Measurements from ENCODE around the gene EXOSC9.

Gene EXOSC9

DNA sequence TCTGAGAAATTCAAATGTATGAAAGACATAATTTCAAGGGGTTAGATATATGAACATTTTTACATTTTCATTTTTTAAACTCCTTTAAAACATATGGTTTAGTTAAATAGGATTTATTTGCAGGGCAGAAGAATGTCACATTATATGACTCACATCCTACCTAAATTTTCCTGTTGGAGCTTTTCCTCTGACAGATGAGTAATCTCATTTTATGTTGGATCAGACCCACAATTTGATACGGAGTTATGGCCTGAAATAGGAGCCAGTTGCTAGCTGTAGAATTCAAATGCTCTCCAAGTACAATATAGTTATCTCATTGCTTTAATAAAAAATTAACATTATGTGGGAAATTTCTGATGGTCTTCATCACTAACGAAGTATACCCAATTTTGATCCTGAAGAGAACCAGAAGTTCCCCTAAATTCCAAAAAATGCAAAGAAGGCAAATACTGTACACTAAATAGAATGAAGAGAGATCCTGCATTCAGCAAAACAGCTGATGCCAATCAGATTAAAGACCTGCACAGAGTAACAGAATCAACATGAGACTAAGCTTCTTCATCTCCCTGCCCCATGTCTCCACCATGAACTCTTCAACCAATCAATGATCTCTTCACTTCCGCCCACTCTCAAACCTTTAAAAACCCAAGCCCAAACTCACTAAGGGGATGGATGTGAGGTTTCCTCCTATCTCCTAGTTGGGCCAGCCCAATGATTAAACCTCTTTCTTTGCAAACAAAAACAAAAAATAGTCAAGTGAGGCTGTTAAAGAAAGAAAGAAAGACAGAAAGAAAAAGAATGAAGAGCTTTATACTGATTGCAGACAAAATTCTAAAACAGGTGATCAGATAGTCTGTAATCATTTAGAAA lies 10.9 kb upstream of the EXOSC9 start:
- no peak for DNase-seq

GRCh38 chr4:121790976-121791375 lies 10.1 kb upstream of the EXOSC9 start:
- no peak for DNase-seq

DNA sequence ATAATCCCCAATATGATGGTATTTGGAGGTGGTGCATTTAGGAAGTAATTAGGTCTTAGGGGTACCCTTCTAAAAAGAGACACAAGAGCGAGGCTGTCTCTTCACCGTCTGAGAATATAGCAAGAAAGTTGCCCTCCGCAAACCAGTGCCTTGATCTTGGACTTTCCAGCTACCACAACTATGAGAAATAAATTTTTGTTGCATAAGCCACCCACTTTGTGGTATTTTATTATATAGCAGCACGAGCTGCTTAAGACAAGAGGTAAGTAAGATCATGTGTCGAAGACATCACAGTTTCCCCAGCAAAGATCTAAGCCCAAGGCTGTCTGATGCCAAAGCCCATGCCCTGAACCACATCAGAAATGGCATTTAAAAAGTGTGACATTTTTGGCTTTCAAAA lies 9.6 kb upstream of the EXOSC9 start:
- DNase-seq, result no peak

- DNase-seq, result no peak
These were observed 8.2 kb upstream of the EXOSC9 start for GRCh38 chr4:121792966-121793365.

GRCh38 chr4:121794505-121795188 lies 6.5 kb upstream of the EXOSC9 start:
- DNase-seq, result no peak

- DNase-seq, result no peak
These were observed 4.8 kb upstream of the EXOSC9 start for GRCh38 chr4:121796283-121796682.

DNA sequence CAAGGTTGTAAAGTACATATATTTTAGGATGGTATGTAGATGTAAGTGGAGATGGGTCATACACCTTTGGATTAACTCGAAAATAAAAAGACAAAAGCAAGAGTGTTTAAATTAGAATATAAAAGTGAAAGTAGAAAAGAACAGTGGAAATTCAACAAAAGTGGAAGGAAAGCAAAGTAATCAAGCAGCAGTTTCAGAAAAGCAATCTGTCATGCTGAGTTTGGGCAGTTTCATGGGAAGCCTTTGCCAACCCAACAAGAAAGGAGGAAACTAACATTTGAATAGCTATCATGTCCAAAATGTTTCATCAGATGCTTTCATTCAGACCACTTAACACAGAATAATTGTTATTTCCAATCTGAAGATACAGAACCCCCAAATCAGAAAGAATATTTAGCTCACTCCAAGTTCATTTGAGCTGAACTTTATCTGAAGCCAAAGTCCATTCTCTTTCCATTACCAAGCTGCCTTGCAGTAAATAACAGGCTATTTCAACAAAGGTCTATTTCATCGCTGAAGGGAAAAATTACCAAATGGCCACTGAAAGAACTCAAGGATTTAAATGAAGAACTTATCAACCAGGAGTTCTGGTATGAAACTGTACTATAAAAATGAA lies 1.8 kb upstream of the EXOSC9 start:
- DNase-seq, result no peak

- DNase-seq, result no peak
These were observed 1.1 kb upstream of the EXOSC9 start for GRCh38 chr4:121799867-121800501.

DNA sequence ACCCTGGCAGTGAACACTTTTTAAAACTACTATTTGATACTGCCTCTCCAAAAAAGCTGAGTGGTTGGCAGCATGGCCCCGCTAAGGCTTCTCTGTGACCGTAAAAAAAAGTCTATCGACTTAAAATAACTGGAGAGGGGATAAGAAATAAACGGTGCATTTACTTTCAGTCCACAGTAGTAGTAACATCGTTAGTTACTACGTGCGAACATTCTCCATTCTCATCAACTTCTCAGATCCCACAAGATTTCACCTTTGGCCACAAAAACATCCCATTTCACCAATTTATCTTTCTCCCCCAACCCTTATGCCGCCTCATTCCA lies 524 bp upstream of the EXOSC9 start:
- no peak for DNase-seq

- no peak for DNase-seq
These were observed 572 bp downstream of the EXOSC9 start for GRCh38 chr4:121801715-121802075.

GRCh38 chr4:121806411-121806810 lies 5.3 kb downstream of the EXOSC9 start:
- no peak for DNase-seq

GRCh38 chr4:121811122-121811521 lies 10.0 kb downstream of the EXOSC9 start:
- no peak for DNase-seq

GRCh38 chr4:121814756-121815155 lies 13.6 kb downstream of the EXOSC9 start:
- DNase-seq, result no peak

DNA sequence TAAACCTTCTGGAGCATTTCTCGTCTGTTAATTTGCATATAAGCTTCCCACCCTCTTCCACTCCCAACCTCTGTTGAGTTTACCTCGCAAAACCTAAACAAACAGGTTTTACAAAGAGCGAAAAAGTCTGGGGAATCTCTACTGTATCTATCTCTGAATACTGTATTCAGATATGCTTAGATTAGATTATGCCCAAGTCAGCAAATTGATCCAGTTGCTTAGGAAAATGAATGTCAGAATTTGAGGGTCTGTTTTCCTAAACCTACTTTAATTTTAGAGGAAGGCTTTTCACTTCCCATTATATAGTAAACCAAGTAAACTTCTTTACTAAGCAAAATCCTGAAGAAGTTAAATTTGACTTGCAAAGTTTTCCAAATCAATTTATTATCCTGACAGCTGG lies 15.9 kb downstream of the EXOSC9 start:
- no peak for DNase-seq

GRCh38 chr4:121817701-121818100 lies 16.6 kb downstream of the EXOSC9 start:
- DNase-seq, result no peak

DNA sequence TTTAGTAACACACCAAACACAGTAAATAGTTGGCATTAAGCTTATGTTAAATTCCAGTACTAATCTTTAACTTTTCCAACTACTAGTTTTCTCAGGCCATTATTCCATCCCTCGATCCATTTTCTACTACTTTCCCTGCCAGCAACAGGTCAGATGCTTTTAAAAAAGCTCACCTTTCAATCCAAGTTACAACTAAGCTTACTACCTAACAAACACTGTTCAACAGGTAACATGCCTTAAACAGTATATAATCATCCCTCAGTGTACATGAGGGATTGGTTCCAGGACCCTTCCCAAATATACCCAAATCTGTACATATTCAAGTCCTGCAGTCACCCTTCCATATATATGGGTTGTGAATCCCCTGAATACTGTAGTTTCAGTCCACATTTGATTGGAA lies 17.1 kb downstream of the EXOSC9 start:
- DNase-seq, result no peak

- no peak for DNase-seq
These were observed 18.3 kb downstream of the EXOSC9 start for GRCh38 chr4:121819216-121819965.

- no peak for DNase-seq
These were observed 20.9 kb downstream of the EXOSC9 start for GRCh38 chr4:121822047-121822446.

- DNase-seq, result no peak
These were observed 21.8 kb downstream of the EXOSC9 start for GRCh38 chr4:121822796-121823504.

- DNase-seq, result peak; percentile 94
These were observed 22.5 kb downstream of the EXOSC9 start, which contains the start of gene CCNA2 for GRCh38 chr4:121823505-121824170. Gene CCNA2 (minus strand): TSS chr4:121823883. CDS start chr4:121823628, 255 bp downstream.

- no peak for DNase-seq
These were observed 23.0 kb downstream of the EXOSC9 start for GRCh38 chr4:121824171-121824527.

- no peak for DNase-seq
These were observed 23.8 kb downstream of the EXOSC9 start for GRCh38 chr4:121824950-121825349.

All from NCI-H446 treated with DMSO at 0.1 percent for 48 hours (cell line).